DMS 273 treated with DMSO at 0.1 percent for 48 hours (cell line): ENCODE data around the gene ZBTB7B.

ENCODE experiments used
- DNase-seq: peaks from one replicate; lab custom pipeline; 2025; lab: John Stamatoyannopoulos, UW

The ZBTB7B gene

DNA sequence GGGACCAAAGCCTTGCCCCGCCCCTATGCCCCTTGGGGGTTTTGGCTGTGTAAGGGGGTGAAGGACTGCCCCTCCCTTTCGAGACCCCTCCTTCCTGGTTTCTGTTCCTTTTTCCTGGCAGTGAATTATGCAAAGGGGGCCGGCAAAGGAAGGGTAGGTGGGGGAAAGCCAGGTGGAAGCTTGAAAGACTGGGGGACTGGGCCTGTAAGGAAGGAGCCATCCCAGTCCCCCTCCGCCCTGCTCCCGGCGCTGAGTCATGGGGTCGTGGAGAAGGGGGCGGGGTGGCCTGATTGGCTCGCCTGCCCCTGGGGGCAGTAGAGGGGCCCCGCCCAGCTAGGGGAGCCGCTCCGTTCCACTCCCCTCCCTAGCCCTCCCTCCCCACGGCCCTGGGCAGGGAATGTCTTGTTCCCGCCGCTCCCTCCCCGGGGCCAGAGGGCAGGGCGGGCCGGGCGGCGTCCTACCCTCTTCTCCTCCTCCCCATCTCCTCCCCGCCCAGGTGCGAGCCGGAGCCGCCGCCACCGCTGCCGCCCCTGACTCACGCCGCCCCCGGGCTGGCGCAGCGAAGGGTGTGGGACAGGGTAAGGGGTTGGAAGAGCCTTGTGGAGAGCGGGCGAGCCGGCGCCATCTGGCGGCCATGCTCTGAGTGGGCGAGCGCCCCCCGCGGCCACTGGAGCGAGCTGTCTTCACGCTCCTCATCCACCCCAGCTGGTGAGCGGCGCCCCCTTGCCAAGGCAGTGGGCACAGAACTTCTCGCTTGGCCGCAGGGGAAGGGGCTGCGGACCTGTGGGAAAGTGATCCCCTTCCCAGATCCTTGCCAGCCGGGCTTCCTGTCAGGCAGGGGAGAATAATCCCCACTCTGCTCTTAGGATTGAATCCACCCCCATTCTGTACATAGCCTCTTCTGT, 14.7 kb downstream of the ZBTB7B start:
- DNase-seq = peak; percentile 88

DNA sequence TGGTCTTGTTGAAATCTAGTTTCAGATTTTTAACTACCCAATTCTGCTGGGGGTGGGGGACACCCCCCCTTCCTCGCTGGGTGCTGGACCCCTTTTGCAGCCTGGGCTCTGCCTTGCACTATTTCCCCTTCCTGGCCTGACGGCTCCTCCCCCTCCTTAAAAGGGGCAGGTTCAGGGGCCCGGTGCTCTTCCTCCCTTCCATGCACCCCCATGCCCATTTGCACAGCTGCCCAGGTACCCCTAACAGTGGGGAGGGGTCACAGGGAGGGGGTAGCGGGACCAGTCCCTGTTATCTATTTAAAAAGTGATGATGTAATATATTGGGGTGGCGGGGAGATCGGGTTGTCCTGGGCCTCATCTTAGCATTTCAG, 15.3 kb downstream of the ZBTB7B start:
- no peak for DNase-seq

- no peak for DNase-seq
Measured at GRCh38 chr1:155018617-155019348, 16.2 kb downstream of the ZBTB7B start.

DNA sequence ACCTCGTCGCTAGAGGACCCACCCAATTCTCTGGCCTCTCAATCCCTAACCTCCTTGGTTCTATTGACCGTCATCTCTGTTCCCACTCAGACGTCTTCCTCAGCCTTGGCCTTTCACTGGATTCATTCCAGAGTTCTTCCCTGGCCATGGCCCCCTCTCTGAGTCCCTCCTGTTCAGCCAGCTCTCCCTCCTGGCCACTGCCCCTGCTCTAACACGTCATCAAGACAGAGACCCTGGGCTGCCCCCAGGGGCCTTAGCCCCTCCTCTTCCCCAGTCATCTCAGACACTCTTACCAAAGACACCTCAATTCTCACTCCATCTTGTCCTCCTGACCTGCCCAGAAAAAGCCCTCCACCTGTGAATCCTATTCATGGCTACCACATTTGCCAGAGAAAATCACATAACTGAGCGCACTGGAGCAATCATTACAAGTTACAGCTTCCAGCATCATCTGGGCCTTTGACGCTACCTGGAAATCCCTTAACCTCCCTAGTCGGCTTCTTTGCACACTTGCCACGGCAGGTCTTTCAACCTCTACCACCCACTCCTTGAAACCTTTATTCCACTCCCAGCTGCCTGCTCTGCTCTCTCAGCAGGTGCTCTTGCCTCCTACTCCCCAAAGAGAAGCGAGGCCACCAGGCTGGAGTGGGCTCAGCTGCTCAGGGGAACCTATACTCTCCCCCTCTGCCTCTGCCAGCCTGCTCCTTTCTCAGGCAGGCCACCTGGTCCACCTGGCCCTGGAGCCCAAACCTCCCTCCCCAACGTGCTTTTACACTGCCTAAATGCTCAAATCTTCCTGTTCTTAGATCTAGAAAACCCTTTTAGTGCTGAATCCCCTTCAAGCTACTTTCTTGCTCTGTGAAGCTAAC, 17.0 kb downstream of the ZBTB7B start:
- DNase-seq = no peak

- DNase-seq = no peak
Measured at GRCh38 chr1:155022136-155022926, 19.7 kb downstream of the ZBTB7B start.

- no peak for DNase-seq
Measured at GRCh38 chr1:155022927-155023236, 20.3 kb downstream of the ZBTB7B start.

GRCh38 chr1:155023627-155024026, 21.0 kb downstream of the ZBTB7B start:
- DNase-seq = no peak

DNA sequence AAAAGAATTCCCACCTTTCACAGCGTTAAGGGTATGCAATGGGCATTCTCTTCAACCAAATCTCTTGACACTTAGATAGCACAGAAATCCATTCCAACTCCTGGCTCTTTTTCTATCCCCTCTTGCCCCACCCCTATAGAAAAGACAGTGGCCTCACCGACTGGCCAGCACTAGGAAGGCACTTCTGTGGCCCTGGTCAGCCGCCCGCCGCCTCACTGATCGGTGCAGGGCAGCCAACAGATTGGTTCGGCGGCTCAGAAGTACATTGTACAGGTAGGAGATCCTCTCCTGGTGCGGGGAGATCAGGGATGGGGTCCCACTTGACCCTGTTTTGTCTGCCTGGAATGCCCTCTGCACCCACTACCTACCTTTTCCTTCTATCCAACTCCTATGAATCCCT, 21.7 kb downstream of the ZBTB7B start:
- no peak for DNase-seq

GRCh38 chr1:155026154-155026553, 23.6 kb downstream of the ZBTB7B start:
- no peak for DNase-seq

DNA sequence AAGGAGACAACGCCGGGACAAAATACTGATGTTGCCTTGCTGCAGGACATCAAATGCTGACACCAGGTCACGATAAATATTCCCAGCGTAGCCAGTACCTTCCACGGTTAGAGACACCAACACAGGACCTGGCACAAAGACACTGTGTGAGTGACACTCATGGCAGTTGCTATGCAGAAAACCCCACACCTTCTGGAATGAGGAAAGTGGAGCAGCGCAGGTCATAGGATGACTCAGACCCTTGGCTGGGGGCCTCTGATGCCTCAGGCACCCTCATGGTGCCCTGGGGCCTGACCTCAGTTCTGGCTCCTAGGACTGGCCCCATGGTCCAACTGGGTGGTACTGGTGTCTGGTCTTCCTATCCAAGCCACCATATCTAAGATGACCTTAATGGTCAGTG, 24.0 kb downstream of the ZBTB7B start:
- no peak for DNase-seq

- no peak for DNase-seq
Measured at GRCh38 chr1:155029513-155030242, 27.1 kb downstream of the ZBTB7B start.

- DNase-seq = no peak
Measured at GRCh38 chr1:155030243-155030795, 27.7 kb downstream of the ZBTB7B start.

DNA sequence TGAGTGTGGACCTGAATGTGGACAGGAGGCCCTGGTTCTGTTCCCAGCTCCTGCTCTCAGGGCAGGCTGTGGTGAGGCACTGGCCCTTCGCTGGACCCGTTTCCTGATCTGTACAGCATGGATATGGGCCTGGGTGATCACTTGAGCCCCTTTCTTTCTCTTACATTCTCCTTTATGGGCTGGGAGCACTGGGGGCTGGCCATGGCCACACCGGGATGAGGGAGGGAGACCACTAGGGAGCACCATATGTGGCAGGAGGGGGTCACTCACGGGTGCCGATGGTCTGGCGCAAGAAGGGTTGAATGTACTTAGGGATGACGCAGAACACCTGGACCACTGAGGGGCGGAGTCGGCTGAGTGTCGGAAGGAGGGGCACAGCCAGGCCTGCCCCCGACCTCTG, 28.3 kb downstream of the ZBTB7B start:
- DNase-seq = no peak

GRCh38 chr1:155032886-155033285, 30.3 kb downstream of the ZBTB7B start:
- no peak for DNase-seq

- DNase-seq = no peak
Measured at GRCh38 chr1:155033524-155033923, 30.9 kb downstream of the ZBTB7B start, which contains the start of the genes DCST1 and DCST2. DCST1 (plus strand) TSS chr1:155033824; CDS start chr1:155034037, 213 bp downstream. DCST2 (minus strand) TSS chr1:155033781; CDS start chr1:155033701, 80 bp downstream.

GRCh38 chr1:155034318-155035208, 32.0 kb downstream of the ZBTB7B start:
- DNase-seq = no peak

- DNase-seq = no peak
Measured at GRCh38 chr1:155035936-155036335, 33.3 kb downstream of the ZBTB7B start.

GRCh38 chr1:155037043-155037442, 34.4 kb downstream of the ZBTB7B start:
- DNase-seq = no peak

GRCh38 chr1:155037851-155038441, 35.3 kb downstream of the ZBTB7B start:
- DNase-seq = no peak
